ENCODE data around the gene MARCHF10.

- TF ChIP-seq EP300 (conservative IDR thresholded peaks at IDR 0.05; ENCODE audit: poor library complexity, severe bottlenecking) (no peak), REST (IDR thresholded peaks at IDR 0.05; ENCODE audit: borderline replicate concordance) (no peak), EZH2 (IDR thresholded peaks at IDR 0.05; ENCODE audit: borderline replicate concordance, insufficient read depth, low read length, poor library complexity, severe bottlenecking) (no peak)
Observed at GRCh38 chr17:62679866-62680377, 128.2 kb downstream of the MARCHF10 start.

Measured in neural cell (in vitro differentiated cells).